ENCODE results near the gene SPTLC3.

SPTLC3 gene

DNA sequence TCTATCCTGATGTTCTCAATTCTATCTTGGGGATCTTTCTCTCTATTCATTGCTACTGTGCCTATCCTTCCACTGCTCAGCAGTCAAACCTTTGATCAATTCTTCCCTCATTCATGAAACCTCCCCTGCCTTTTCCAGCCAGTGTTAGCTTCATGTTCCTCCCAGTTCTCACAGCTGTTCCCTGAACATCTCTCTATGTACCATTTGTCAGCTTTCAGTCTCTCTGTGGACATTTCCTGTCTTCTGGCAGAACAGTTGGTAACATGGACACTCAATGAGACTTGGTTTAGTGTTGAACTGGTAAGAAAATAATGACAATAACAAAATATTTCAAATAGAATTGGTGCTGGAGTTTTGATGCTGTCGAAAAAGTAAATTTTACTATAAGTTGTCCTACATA is 26.2 kb downstream of the SPTLC3 start:
- DNase-seq, result no peak

DNA sequence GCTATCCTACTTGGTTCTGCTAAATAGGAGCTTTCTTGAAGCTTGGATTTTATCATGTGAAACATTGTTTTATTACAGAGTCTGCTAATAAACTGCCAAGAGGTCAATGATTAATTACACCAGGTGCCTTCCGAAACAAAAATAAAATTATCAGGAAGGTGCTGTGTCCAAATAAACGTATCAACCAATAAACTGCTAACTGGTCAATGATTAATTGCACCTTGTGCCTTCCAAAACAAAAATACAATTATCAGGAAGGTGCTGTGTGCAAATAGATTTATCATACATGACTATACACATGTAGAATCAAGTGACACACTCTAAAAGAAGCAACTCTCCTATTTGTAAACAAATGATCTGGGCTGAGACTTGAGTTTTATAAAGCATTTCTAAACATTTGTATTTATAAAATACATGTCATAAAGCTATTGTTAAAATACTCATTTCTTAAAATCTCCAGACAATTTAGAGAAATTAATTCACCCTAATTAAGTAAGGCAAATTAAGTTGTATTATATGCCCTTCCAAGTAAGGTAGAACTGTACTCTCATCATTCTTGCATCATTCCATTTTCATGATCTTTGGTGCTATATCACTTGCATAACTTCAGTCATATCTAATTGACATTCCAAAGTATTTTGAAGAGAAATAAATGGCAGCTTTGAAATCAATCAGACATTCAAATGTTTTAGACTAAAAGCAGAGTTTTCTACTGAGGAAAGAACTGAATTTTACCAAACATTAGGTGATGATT is 26.8 kb downstream of the SPTLC3 start:
- DNase-seq, result no peak

DNA sequence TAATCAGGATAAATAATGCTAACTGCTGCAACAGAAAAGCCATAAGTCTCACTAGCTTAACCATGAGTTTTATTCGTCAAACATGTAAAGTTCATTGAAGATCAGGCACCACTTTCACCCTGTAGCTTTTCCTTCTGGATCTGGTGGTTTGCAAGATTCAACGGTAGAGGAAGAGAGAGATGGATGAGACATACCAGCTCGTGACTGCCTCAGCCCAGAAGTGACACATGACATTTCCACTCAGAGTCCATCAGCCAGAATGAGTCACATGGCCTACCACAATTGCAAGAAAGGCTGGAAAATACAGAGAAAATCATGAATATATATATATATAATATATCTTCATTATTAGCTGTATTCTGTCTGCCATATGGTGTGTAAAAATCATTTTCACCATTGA is 29.0 kb downstream of the SPTLC3 start:
- DNase-seq, result no peak

DNA sequence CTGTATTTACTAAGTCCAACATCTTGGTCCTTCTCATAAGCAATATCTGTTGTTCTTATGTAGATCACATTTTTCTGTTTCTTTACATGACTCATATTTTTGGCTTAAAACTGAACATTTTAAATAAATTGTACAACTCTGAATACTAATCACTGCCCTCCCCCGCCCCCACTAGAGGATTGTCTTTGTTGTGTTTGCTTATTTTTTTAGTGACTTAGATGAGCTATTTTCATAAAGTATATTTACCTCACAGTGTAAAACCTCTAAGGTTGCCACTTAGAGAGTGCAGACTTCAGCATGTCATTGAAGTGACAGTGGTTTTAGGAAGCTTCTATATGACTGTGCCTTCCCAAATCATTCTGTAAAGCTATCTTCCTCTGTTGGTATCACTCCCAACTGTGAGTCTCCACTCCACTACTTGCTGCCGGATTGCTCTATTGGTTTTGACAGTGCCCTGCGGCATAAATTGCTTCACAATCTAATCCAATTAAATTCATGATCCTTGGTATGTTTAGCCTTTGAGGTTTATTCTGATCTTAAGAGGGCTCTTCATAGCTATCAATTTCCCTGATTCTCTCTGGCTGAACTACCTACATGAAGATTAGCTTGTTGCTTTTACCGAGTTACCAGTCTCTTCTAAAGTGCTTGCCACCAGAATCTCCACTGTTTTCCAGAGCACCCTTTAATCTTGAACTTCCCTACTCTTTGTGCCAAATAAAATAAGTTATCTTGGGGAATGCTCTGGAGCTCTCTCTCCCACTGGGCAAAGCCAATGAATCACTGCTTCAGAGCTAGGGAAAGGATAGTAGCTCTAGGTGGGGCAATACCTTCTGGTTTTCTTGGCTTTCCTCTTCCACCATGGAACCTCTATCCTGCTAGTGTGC is 33.0 kb downstream of the SPTLC3 start:
- DNase-seq, result no peak

DNA sequence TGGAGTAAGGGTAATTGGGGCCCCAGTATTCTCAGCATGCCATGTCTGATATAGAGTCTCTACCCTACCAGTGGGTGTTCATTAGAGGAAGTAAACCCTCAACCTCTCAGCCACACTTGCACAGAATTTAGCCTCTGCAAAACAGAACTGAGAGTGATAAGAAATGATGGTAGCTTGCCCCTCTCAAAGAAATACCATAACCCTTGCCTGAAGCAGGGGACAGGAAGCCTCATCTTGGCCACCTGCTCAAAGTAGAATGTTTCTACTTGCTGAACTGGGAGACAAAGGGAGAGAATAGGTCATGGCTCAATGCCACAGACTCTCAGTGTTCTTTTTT is 33.7 kb downstream of the SPTLC3 start:
- no peak for DNase-seq

DNA sequence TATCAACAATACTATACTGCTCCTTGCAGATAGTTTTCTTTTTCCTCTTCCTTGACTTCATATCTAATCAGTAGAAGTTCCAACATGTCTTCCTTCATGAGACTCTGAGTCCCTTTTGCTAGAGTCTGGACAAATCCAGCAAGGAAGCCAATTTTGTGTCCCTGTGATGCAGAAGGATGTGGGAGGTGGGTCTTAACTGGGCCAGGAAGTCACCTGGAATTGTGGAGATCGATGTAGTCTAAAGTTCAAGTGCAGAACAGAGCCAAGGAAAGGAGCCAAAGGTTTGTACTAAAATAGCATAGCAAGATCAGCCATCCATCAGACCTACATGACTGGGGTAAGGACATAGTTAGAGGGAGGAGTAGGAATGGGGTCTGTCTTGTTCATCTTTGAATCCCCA is 37.6 kb downstream of the SPTLC3 start:
- DNase-seq, result no peak

DNA sequence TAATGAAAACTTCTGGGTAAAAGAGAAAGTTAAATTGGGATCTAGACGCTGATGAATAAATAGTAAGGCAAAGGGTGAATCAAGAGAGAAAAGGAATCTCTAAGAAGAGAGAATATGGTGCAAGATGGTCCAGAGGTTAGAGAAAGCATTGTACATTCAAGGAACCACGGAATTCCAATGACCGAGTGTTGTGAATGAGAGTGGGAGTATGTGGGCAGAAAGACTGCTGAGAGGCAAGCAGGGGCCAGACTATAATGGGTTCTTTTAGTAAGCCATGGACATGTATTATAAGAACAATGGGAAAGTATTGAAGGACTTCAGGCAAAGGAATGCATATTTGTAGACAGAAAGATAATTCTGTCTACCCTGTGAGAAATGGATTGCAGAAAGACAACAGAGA is 45.2 kb downstream of the SPTLC3 start:
- no peak for DNase-seq

DNA sequence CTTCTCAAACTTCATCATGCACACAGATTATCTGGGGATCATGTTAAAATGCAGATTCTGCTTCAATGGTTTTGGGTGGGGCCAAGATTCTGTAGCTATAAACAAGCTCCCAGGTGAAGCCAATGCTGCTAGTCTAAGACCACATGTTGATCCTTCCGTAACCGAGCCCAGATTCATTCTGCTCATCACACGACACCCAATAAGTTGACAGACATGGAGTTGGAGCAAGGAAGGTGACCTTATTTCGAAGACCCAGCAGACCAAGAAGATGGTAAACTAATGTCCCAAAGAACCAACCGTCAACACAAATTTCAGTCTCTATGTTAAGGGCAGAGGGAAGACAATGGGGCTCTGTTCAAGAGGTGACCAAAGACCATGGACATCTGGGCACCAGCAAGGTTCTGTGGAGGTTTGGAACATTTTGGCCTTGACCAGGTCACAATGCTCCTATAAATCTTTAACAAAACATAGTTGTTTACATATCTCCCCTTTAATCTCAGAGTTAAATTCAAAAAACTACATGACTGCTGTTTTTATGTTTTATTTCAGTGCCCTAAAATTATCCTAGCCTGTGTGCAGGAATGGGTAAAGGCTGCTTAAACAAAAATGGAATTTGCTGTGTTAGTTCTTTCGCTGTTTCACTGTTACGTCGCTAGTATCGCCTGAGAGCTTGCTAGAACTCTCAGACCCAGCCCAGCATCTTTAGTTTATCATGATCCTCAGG is 50.1 kb downstream of the SPTLC3 start:
- no peak for DNase-seq

DNA sequence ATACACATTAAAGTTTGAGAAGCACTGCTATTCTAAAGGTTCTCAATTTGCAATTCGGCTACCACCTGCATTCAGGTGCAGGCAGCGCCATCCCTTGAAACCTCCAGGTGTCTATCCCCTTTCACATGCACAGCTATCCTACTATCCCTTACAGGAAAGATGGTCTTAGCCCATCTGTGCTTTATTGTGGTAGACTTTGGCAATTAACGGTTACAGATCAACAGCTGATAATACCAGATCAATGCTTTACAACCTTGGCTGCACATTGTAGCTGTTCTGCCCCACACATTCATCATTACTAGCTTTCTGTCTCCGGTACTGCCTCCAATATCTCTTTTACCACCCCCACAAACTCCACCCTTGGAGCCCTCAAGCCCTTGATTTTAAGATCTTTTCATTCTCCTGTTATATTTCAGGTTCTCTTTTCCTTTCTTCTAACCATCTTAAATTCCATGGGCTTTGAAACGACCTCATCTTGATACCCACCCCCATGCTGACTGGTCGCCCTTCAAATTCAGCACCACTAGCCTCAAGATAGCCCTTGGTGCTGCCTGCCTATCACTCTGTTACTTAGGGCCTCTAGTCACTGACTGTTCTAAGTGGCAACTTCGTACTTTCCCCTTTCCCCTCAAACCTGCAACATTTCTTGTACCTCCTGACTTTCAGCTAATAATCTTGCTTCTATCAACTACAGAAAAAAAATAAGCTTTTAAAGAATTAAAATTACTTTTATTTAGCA is 50.8 kb downstream of the SPTLC3 start:
- no peak for DNase-seq

DNA sequence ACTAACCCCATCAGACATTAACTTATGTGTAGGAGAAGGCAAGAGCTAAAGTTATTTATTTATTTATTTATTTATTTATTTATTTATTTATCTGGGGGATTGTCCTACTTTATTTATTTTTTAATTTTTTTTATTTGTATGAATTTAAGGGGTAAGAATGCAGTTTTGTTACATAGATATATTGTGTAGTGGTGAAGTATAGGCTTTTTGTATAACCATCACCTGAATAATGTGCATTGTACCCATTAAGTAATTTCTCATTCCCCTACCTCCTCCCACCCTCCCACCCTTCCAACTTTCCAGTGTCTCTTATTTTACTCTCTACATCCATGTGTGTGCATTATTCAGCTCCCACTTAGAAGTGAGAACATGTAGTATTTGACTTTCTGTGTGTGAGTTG is 51.6 kb downstream of the SPTLC3 start:
- no peak for DNase-seq

DNA sequence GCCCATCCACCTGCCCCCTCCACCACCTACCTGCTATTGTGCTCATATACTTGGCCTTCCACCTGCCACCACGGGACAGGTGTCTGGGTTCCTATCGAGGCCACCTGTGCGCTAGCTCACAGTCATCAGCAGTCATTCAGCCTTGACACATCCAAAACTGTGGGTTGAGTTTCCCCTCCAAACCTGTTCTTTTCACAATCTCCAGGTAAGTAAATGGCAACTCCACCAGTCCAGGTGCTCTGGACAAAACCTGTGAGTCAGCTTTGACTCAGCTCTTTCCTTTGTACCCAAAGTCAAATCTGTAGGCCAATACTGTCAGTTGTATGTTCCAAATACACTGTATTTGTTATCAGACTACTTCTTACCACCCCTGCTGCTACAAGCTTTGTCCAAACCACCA is 52.6 kb downstream of the SPTLC3 start:
- no peak for DNase-seq

DNA sequence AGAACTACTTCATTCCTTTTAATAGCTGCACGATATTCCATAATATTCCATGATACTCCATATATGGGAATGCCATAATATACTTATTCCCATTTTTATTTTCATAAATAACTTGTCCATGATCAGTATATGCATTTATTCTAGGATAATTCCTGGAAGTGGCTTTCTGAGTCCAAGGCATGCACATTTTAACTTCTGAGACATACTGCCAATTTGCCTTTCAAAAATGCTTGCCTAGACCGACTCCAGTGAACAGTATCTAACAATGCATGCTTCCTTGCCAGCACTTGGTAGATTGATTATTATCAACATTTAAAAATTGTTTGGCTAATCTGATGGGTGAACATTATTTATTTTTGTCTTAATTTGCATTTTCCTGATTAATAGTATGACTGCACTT is 54.0 kb downstream of the SPTLC3 start:
- no peak for DNase-seq

DNA sequence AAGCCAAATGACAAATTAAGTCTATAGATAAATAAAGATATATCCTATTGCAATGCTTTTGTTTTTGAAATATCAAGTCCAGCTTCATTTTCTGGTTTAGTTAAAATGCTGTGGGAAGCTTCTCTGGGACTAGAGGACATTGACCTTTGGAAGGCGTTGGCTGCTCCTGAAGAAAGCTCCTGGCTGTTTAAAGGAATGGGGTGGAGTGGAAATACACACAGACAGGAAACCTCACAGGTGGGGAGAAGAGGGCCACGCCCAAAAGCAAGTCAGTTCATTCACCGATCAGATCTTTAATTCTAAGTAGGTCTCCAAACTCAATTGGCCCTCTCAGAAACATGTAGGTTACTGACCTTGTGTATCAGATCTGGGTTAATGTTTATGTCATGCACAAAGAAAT is 59.6 kb downstream of the SPTLC3 start:
- no peak for DNase-seq

DNA sequence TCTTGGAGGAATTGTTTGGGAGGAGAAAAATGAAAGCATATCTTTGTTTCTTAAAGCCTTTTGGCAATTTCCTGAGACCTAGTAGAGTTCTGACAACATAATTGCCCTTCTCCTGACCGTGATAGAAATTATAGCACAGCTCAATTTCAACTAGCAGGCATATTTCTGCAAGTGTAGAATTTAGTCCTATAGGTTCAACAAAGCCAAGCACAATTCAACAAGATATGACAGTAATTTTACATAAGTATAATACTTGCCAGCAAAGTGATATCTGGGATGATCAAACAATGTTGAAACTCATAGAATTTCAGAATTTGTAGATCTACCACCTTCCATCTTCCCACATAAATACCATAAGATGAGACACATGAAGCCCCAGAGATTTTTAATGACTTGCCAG is 73.1 kb downstream of the SPTLC3 start:
- DNase-seq, result no peak

DNA sequence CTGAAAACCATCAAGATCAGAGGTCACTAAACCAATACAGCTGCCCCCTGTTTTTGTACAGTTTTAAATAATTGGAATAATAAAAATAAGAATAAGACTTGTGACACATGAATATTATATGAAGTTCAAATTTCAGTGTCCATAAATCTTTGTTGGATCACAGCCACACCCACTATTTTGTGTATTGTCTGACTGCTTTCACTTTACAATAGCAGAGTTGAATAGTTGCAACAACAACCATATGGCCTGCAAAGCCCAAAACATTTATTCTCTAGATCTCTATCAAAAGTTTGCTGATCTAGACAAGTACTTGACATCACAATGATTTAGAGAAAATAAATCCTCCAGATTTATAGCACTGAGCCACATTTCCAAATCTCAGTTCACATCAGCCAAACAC is 73.6 kb downstream of the SPTLC3 start:
- no peak for DNase-seq

DNA sequence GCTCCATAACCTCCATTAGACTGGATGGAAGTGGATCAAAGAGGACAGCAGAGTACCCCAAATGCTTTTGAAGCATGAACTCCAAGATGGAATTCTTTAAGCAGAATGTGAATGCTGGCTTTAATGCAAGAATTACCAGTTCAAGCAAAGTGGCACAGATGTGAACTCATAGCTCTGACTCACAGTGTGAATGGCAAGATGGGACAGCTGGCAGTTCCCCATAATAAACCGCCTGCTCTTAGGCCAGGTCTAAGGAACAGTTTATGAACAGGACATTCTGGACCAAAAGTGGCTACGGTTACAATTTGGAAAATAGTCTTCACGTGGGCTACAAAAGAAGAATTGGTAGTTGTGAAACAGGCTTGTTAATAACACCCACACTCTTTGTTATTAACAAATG is 76.5 kb downstream of the SPTLC3 start:
- DNase-seq, result no peak

DNA sequence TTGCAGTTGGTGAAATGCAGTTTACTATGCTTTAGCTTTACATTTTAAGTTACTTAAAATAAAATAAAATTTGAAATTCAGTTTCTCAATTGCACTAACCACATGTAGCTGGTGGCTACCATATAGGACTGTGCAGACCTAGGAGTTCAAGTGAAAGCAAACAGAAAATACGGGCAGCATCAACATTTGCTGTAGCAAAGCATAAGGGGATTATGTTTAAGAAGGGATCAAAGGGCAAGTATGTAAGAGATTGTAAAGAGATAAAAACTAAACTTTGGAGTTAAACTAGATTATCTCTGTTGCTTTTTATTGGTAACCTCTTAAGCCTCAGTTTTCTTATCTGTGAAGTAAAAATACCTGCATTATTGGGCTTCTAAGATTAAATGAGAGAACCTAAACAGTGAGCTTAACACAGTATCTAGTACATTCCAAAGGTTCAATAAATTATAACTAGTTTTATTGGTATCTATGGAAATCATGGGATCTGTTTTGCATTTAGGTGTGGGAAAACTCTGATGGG is 81.2 kb downstream of the SPTLC3 start:
- no peak for DNase-seq

DNA sequence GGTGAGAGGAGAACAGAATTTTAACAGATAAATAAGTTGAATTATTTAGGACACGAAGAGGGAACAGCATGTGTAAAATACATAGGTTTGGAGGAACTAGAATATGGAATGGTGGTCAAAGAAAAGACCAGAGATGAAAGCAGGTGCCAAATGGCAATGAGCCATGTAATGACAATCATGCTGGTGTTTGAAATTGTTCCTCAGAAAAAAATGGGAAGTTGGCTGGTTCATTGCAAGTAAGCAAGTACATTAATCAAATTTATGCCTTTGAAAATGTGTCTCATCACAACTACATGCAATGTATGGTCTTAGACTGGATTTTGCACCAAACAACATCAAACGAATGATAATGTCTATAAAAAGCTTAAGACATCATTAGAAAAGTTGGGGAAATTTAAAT is 83.3 kb downstream of the SPTLC3 start:
- no peak for DNase-seq

DNA sequence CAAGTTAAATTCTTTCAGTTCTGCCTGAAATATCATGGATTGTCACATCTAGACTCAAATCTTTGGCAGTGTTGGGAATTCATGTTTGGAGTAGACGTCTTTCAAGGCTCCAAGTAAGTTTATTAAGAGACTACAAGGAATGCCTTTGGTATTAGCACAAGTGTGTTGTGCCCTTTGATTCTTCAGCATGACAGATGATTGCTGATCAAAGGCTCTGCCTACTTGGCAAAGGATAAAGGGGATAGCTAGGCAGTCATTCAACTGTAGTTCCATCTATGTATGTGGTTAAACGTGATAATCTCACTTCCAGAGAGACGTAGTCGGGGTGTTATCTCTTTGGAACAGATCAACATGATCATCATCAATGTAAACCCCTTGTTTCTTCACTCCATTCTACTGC is 86.2 kb downstream of the SPTLC3 start:
- DNase-seq, result no peak

DNA sequence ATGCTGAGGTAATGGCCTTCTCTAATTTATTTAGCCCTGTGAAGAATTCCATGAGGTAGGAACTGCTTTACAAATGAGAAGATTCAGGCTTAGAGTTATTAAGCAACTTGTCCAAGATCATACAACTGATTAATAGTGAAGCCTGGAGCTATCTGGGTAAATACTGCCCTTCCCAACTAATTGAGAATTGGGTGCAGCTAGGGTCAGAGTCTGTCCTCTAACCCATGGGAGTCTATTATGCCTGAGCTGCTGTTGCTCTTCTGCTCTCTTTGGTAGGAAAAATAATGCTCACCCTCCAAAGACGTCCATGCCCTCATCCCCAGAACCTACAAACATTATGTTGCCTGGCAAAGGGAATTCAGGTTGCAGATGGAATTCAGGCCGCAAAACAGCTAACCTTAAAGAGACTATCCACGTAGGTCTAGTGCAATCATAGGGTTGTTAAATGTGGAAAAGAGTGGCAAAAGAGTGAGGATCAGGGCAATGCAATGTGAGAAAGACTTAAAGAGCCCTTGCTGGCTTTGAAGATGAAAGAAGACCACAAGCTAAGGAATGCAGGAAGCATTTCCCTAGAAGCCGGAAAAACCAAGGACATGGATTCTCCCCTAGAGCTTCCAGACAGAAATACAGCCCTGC is 90.1 kb downstream of the SPTLC3 start:
- DNase-seq, result no peak

DNA sequence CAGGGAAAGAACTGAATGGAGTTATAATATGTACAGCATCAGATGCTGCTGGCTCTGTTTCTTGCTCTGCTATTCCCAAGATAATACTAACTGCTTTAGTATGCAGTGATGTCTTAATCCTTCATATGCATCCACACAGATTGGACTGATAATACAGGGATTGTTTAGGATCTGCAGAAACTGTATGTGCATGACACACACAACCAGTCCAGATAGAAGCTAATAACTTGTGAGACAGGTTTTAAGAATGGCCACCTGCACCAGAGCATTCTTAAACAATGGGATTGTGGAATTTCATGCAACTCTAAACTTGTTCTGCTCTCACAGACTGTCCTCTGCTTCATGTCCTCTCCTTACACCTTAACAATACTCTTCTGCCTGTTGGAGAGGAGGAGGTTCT is 90.9 kb downstream of the SPTLC3 start:
- no peak for DNase-seq

DNA sequence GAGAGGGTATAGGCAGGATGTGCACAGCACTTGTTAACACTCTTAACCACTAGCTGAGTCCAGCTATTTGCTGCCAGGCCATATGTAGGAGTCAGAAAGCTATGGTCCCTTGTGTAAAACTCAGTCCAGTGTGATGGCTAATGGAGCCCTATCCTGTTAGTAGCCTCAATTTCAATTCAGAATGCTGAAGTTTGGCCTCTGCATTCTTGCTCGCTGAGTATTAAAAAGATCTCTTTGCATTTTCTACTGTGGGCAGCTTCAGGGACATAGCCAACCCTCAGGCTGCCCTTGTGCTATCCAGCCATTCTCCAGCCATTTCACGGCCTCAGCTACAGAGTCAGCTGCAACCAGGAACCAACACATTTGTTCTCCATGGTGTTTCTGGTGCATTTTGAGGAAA is 92.5 kb downstream of the SPTLC3 start:
- DNase-seq, result no peak

DNA sequence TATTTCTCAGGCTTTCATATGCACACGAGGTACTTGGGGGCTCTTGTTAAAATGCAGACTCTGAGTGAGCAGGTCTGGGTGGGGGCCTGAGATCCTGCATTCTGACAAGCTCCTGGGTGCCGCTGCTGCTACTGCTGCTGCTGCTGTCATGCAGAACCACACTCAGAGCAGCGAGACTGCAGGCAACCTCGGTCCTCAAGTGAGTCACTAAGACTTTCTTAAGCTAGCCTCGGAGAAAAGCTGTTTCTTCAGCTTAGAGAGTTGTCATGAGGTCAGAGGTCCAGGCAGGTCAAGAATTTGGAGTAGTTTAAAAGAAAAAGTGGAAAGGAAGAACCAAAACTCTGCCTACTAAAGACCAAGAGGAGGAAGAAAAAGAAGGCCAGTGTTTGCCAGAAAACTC is 92.9 kb downstream of the SPTLC3 start:
- no peak for DNase-seq

All from NCI-H187 (cell line).